Activated CD4-positive, alpha-beta T cell treated with anti-CD3 and anti-CD28 coated beads, Interleukin-2, amount 10 ng/mL, durations not matched to agents 7 days and 5 days (primary cell): ENCODE measurements around the gene ZNF276. TPM values are rescaled to one million over a fixed set of nuclear protein-coding genes. Genes with fewer than 3 reads are reported as not detected.

Source experiments
- CTCF ChIA-PET: fragments of 350-600 bp; sonication (Branson Sonifier 250); formaldehyde crosslinking; loops from one replicate; lab custom pipeline; 2021; ENCODE audit warnings: antibody characterized with exemption; lab: Charles Lee
- POLR2A ChIA-PET: fragments of 350-600 bp; sonication (Branson Sonifier 250); formaldehyde crosslinking; loops from one replicate; lab custom pipeline; 2021; ENCODE audit warnings: antibody characterized with exemption; lab: Charles Lee
- DNase-seq: peaks from one replicate; pipeline ENCODE4 v3.0.0-alpha.2; 2020
- H3K27ac Mint-ChIP-seq: one replicate; pipeline ENCODE4 v1.8.0; 2021; ENCODE audit warnings: mild to moderate bottlenecking, moderate library complexity, mixed read lengths
- H3K27me3 Mint-ChIP-seq: one replicate; pipeline ENCODE4 v1.8.0; 2021; ENCODE audit warnings: mixed read lengths
- H3K36me3 Mint-ChIP-seq: one replicate; pipeline ENCODE4 v1.8.0; 2021; ENCODE audit warnings: low read depth, mixed read lengths
- H3K4me1 Mint-ChIP-seq: one replicate; pipeline ENCODE4 v1.8.0; 2021; ENCODE audit warnings: mixed read lengths
- H3K4me3 Mint-ChIP-seq: one replicate; pipeline ENCODE4 v1.8.0; 2021; ENCODE audit warnings: mild to moderate bottlenecking, moderate library complexity, mixed read lengths
- H3K9me3 Mint-ChIP-seq: one replicate; pipeline ENCODE4 v1.8.0; 2021; ENCODE audit warnings: mixed read lengths
- total RNA-seq, 2 experiments: library from RNA; stranded (reverse); gene quantifications; one replicate each; pipeline ENCODE4 v1.2.3, GENCODE V29; 2021

ZNF276 gene
- total RNA-seq, 2 experiments from 2014 or later, result 79.5 to 96.5 TPM

GRCh38 chr16:89733792-89734191 is 12.5 kb downstream of the ZNF276 start:
- no peaks in the 10 kb centered on the region for H3K27me3 Mint-ChIP-seq
- H3K27ac Mint-ChIP-seq, result no peak overlapping the region
- CTCF ChIA-PET, result interaction anchor here (0.6 kb wide), 1 partner anchor 28 kb away, joined by 4 read pairs; no protein-coding TSS in a partner anchor
- H3K9me3 Mint-ChIP-seq, result no peaks in the 10 kb centered on the region
- DNase-seq, result no peak
- H3K36me3 Mint-ChIP-seq, result peaks cover 85% of the 10 kb centered on the region
- peaks cover 64% of the 10 kb centered on the region for H3K4me1 Mint-ChIP-seq
- H3K4me3 Mint-ChIP-seq, result no peak overlapping the region
- POLR2A ChIA-PET, result interaction anchor here (0.6 to 1.0 kb wide), 2 partner anchors 10 to 1838 kb away, joined by 3 to 8 read pairs; no protein-coding TSS in a partner anchor

- ChIA-PET POLR2A (interaction anchor here (1.0 kb wide), 1 partner anchor 13 kb away, joined by 3 read pairs; no protein-coding TSS in a partner anchor), CTCF (interaction anchor here (0.6 to 0.9 kb wide), 4 partner anchors 33 to 1116 kb away, joined by 3 read pairs; no protein-coding TSS in a partner anchor)
- peaks cover 81% of the 10 kb centered on the region for H3K36me3 Mint-ChIP-seq
- H3K27me3 Mint-ChIP-seq, result no peaks in the 10 kb centered on the region
- peak overlapping the region; percentile 83 for H3K27ac Mint-ChIP-seq
- no peak overlapping the region for H3K4me3 Mint-ChIP-seq
- peaks cover 55% of the 10 kb centered on the region for H3K4me1 Mint-ChIP-seq
- no peak for DNase-seq
- H3K9me3 Mint-ChIP-seq, result no peaks in the 10 kb centered on the region
These were observed 15.2 kb downstream of the ZNF276 start for GRCh38 chr16:89736554-89736953.

- peak; percentile 69 for DNase-seq
- POLR2A ChIA-PET, result interaction anchor here (1.0 kb wide), 1 partner anchor 14 kb away, joined by 3 read pairs; no protein-coding TSS in a partner anchor
- no peaks in the 10 kb centered on the region for H3K27me3 Mint-ChIP-seq
- H3K36me3 Mint-ChIP-seq, result peaks cover 72% of the 10 kb centered on the region
- CTCF ChIA-PET, result interaction anchor here (0.6 to 2.1 kb wide), 5 partner anchors 15 to 1274 kb away, joined by 3 to 6 read pairs (median 3); no protein-coding TSS in a partner anchor
- H3K4me1 Mint-ChIP-seq, result peaks cover 49% of the 10 kb centered on the region
- H3K27ac Mint-ChIP-seq, result peak overlapping the region; percentile 83
- no peaks in the 10 kb centered on the region for H3K9me3 Mint-ChIP-seq
- peak overlapping the region; percentile 36 for H3K4me3 Mint-ChIP-seq
These were observed 16.2 kb downstream of the ZNF276 start for GRCh38 chr16:89737341-89738071.

- Mint-ChIP-seq H3K36me3 (peaks cover 72% of the 10 kb centered on the region), H3K27me3 (no peaks in the 10 kb centered on the region), H3K4me1 (peaks cover 46% of the 10 kb centered on the region), H3K4me3 (no peak overlapping the region), H3K9me3 (no peaks in the 10 kb centered on the region), H3K27ac (peak overlapping the region; percentile 83)
- CTCF ChIA-PET, result interaction anchor here (1.0 to 2.1 kb wide), 3 partner anchors 15 to 32 kb away, joined by 3 to 5 read pairs (median 5); no protein-coding TSS in a partner anchor
- no peak for DNase-seq
- POLR2A ChIA-PET, result no interaction called here
These were observed 16.7 kb downstream of the ZNF276 start for GRCh38 chr16:89738072-89738377.

GRCh38 chr16:89738538-89739317 is 17.4 kb downstream of the ZNF276 start:
- Mint-ChIP-seq H3K27me3 (no peaks in the 10 kb centered on the region), H3K27ac (peak overlapping the region; percentile 25), H3K9me3 (no peaks in the 10 kb centered on the region), H3K4me1 (peaks cover 45% of the 10 kb centered on the region), H3K4me3 (no peak overlapping the region), H3K36me3 (peaks cover 69% of the 10 kb centered on the region)
- CTCF ChIA-PET, result interaction anchor here (1.0 to 2.1 kb wide), 6 partner anchors 16 to 171 kb away, joined by 3 to 5 read pairs (median 4); no protein-coding TSS in a partner anchor
- DNase-seq, result no peak
- POLR2A ChIA-PET, result no interaction called here

DNA sequence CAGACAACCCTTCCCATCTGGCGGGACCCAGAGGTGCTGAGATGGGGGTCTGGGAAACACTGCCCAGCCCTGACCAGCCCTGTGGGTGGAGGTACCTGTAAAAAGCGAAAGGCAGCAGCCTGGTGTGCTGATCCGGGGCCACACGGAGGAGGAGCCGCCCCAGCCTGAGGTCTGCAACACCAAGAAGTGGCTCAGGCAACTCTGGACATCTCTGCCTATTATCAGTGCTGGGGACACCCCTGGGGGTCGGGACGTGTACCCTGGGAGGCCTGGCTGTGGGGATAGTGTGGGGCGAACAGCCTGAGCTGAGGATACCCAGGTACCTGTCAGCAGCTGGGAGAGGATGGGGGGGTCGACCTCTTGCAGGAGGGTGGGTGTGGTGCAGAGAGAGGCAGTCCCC is 18.0 kb downstream of the ZNF276 start:
- H3K27ac Mint-ChIP-seq, result no peak overlapping the region
- POLR2A ChIA-PET, result no interaction called here
- H3K9me3 Mint-ChIP-seq, result no peaks in the 10 kb centered on the region
- CTCF ChIA-PET, result interaction anchor here (1.2 to 2.1 kb wide), 5 partner anchors 16 to 171 kb away, joined by 3 to 5 read pairs (median 4); no protein-coding TSS in a partner anchor
- peaks cover 45% of the 10 kb centered on the region for H3K4me1 Mint-ChIP-seq
- no peak overlapping the region for H3K4me3 Mint-ChIP-seq
- no peaks in the 10 kb centered on the region for H3K27me3 Mint-ChIP-seq
- DNase-seq, result no peak
- H3K36me3 Mint-ChIP-seq, result peaks cover 71% of the 10 kb centered on the region

DNA sequence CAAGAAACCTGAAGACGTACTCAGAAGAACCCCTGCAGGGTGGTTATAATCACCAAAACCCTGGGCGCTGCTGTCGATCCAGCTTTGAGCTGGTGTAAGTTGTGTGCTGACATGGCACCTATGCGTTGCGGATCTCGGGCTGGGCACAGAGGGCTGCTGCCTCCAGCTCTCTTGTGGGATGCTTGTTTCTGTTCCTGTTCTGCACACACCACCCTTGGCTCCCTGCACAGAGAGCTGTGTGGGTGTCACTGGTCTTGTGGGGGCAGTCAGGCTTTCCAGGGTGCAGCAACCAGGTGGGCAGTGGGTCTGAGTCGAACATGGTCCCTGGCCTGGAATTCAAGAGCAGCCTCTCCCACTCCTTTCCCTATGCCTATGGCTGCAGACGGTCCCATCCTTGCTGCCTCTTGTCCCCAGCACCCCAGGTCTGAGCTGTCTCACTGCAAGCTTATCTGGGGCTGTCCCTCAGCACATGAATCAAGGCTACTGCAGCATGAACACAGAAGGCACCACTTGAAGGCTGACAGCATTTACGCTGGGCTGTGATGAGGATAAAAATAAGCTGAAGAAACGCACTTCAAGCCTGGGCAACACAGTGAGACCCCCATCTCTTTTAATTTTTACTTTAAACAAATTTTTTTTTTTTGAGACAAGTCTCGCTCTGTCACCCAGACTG is 20.1 kb downstream of the ZNF276 start:
- DNase-seq, result no peak
- no peak overlapping the region for H3K27ac Mint-ChIP-seq
- no peaks in the 10 kb centered on the region for H3K9me3 Mint-ChIP-seq
- peaks cover 63% of the 10 kb centered on the region for H3K36me3 Mint-ChIP-seq
- POLR2A ChIA-PET, result interaction anchor here (0.6 to 1.3 kb wide), 3 partner anchors 18 to 63 kb away, joined by 3 to 5 read pairs (median 3); no protein-coding TSS in a partner anchor
- no peak overlapping the region for H3K4me3 Mint-ChIP-seq
- CTCF ChIA-PET, result interaction anchor here (1.0 to 1.7 kb wide), 8 partner anchors 8 to 119 kb away, joined by 3 to 5 read pairs (median 3); no protein-coding TSS in a partner anchor
- no peaks in the 10 kb centered on the region for H3K27me3 Mint-ChIP-seq
- H3K4me1 Mint-ChIP-seq, result peaks cover 28% of the 10 kb centered on the region

GRCh38 chr16:89742948-89743347 is 21.6 kb downstream of the ZNF276 start:
- peaks cover 54% of the 10 kb centered on the region for H3K36me3 Mint-ChIP-seq
- no peak for DNase-seq
- H3K27ac Mint-ChIP-seq, result peak overlapping the region; percentile 37
- H3K4me3 Mint-ChIP-seq, result no peak overlapping the region
- no peaks in the 10 kb centered on the region for H3K27me3 Mint-ChIP-seq
- ChIA-PET CTCF (interaction anchor here (1.3 to 1.7 kb wide), 2 partner anchors 19 to 34 kb away, joined by 3 read pairs; no protein-coding TSS in a partner anchor), POLR2A (no interaction called here)
- peaks cover 13% of the 10 kb centered on the region for H3K4me1 Mint-ChIP-seq
- no peaks in the 10 kb centered on the region for H3K9me3 Mint-ChIP-seq

GRCh38 chr16:89744813-89745212 is 23.5 kb downstream of the ZNF276 start:
- Mint-ChIP-seq H3K4me1 (peaks cover 10% of the 10 kb centered on the region), H3K4me3 (no peak overlapping the region), H3K27me3 (no peaks in the 10 kb centered on the region), H3K27ac (no peak overlapping the region), H3K9me3 (no peaks in the 10 kb centered on the region), H3K36me3 (peaks cover 47% of the 10 kb centered on the region)
- ChIA-PET POLR2A (no interaction called here), CTCF (no interaction called here)
- DNase-seq, result no peak

GRCh38 chr16:89746043-89746442 is 24.7 kb downstream of the ZNF276 start:
- H3K4me3 Mint-ChIP-seq, result no peak overlapping the region
- peaks cover 43% of the 10 kb centered on the region for H3K36me3 Mint-ChIP-seq
- peaks cover 11% of the 10 kb centered on the region for H3K4me1 Mint-ChIP-seq
- POLR2A ChIA-PET, result interaction anchor here (1.2 kb wide), 1 partner anchor 92 kb away, joined by 3 read pairs; no protein-coding TSS in a partner anchor
- H3K9me3 Mint-ChIP-seq, result no peaks in the 10 kb centered on the region
- no peak for DNase-seq
- no peaks in the 10 kb centered on the region for H3K27me3 Mint-ChIP-seq
- CTCF ChIA-PET, result interaction anchor here (0.6 to 2.0 kb wide), 4 partner anchors 13 to 46 kb away, joined by 3 to 6 read pairs (median 4); no protein-coding TSS in a partner anchor
- H3K27ac Mint-ChIP-seq, result no peak overlapping the region

- Mint-ChIP-seq H3K4me1 (peaks cover 8% of the 10 kb centered on the region), H3K4me3 (no peak overlapping the region), H3K36me3 (peaks cover 42% of the 10 kb centered on the region), H3K27me3 (no peaks in the 10 kb centered on the region), H3K27ac (no peak overlapping the region), H3K9me3 (no peaks in the 10 kb centered on the region)
- ChIA-PET CTCF (interaction anchor here (1.2 kb wide), 1 partner anchor 42 kb away, joined by 3 read pairs; no protein-coding TSS in a partner anchor), POLR2A (no interaction called here)
- no peak for DNase-seq
These were observed 26.7 kb downstream of the ZNF276 start for GRCh38 chr16:89748076-89748475.

DNA sequence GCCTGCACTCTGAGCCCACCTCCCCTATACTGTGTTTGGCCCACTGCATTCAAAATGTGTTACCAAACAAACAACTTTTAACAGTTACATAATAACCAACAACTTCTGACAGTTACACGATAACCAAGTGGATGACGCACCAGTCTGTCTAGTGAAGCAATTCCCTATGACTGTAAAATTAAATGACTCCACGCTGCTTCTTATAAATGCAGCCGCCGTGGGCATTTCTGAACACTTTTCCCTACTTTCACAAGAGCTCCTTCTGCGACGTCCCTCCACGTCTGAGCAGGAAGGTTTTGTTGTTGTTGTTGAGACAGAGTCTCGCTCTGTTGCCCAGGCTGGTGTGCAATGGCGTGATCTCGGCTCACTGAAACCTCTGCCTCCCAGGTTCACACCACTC is 27.6 kb downstream of the ZNF276 start:
- Mint-ChIP-seq H3K27ac (peak overlapping the region; percentile 69), H3K9me3 (no peaks in the 10 kb centered on the region), H3K36me3 (peaks cover 40% of the 10 kb centered on the region), H3K4me3 (no peak overlapping the region), H3K27me3 (no peaks in the 10 kb centered on the region), H3K4me1 (peaks cover 8% of the 10 kb centered on the region)
- CTCF ChIA-PET, result interaction anchor here (1.5 kb wide), 1 partner anchor 8 kb away, joined by 4 read pairs; no protein-coding TSS in a partner anchor
- POLR2A ChIA-PET, result no interaction called here
- DNase-seq, result no peak
